ENCODE results near the gene CDC42EP3.

- TF ChIP-seq CTCF (IDR thresholded peaks at IDR 0.05; ENCODE audit: poor library complexity) (no peak), EZH2phosphoT487 (IDR thresholded peaks at IDR 0.05; ENCODE audit: low read depth, severe bottlenecking, unreplicated experiment) (no peak), EZH2 (IDR thresholded peaks at IDR 0.05; ENCODE audit: borderline replicate concordance) (no peak)
These were observed 57.2 kb downstream of the CDC42EP3 start for GRCh38 chr2:37614061-37614738.

Data from hepatocyte (in vitro differentiated cells).